Pancreas (tissue), 10 donors: ENCODE measurements around the gene NIPAL3. TPM values are rescaled to one million over a fixed set of nuclear protein-coding genes. Genes with fewer than 3 reads are reported as not detected.

Source experiments
- ATAC-seq, 4 donors: fragments of 200-7000 bp; cut with Tn5 transposase; one replicate each; pipeline versions ENCODE4 v1.8.0 to v1.9.1; 2020; ENCODE audit warnings: mild to moderate bottlenecking in 4 of 4, moderate library complexity in 4 of 4
- DNase-seq, 6 donors: peaks; one replicate each; pipeline ENCODE4 v3.0.0-alpha.2; 2020
- FAIRE-seq: peaks from 2 replicates; lab custom pipeline; 2012; peaks lifted over from hg19 to GRCh38; lab: Jason Lieb, UNC
- H3K27ac ChIP-seq, 4 donors: fragments of 200-600 bp; sonication (generic); 1 replicate in 3 of 4; 2 replicates in 1 of 4; pipeline versions ENCODE4 v1.5.0 to v1.8.0; 2020
- H3K27me3 ChIP-seq, 4 donors: fragments of 200-600 bp; one replicate each; pipeline ENCODE4 v1.8.0; 2021
- H3K36me3 ChIP-seq, 3 donors: fragments of 200-600 bp; sonication (generic) in 1 of 3; one replicate each; pipeline versions ENCODE4 v1.5.0 to v1.8.0; 2020 to 2021
- H3K4me1 ChIP-seq, 3 donors: fragments of 200-600 bp; one replicate each; pipeline ENCODE4 v1.8.0; 2021
- H3K4me3 ChIP-seq, 4 donors: fragments of 200-600 bp; sonication (generic) in 2 of 4; one replicate each; pipeline versions ENCODE4 v1.5.0 to v1.8.0; 2020 to 2021
- H3K9me3 ChIP-seq, 4 donors: fragments of 200-600 bp; one replicate each; pipeline ENCODE4 v1.8.0; 2021
- WGBS, 2 donors: extraction: QIAGEN DNeasy Blood & Tissue Kit; methylation state at CpG; one replicate each; pipeline ENCODE4 v1.1.7; 2013; 5-methylcytosine and 5-hydroxymethylcytosine counted together
- intact Hi-C, 3 donors: fragments of 100-400 bp; cut with DNase I; formaldehyde crosslinking; loops; one replicate each; pipeline versions ENCODE4 v1.11.1 to v1.14.2; 2022
- polyA plus RNA-seq, 2 donors: library from polyadenylated mRNA; stranded (reverse); fragments of 200-250 nt; gene quantifications; one replicate each; pipeline ENCODE4 v1.2.3, GENCODE V29; 2013
- total RNA-seq, 6 donors: library from RNA; stranded (reverse); fragmentation: NEBNext Ultra II Directional in 4 of 6; extraction: Animal tissue kit (Norgen Biotek cat#: 25700) in 4 of 6; gene quantifications; one replicate each; pipeline versions ENCODE4 v1.2.1 to v1.2.4, GENCODE V29; 2021 to 2023
- TF ChIP-seq, protein P1 (sequence below), 4 donors: fragments of 200-600 bp; sonication (generic) in 3 of 4; IDR thresholded peaks; one replicate each; pipeline versions ENCODE4 v1.5.0 to v1.8.0; 2021; ENCODE audit warnings: antibody characterized with exemption in 4 of 4
- donor health status: healthy with polysubstance abuse.
- donor health status: DM: no; HTN: no; CAD: no; lungs with moderate emphysema.
- donor health status: DM: no; HTN: no; CAD: no.
- donor health status: control.
- donor health status: control.
- donor health status: Bipolar disorder and iron deficiency.
- donor health status: DM: yes; HTN: yes; CAD: no.
- donor health status: DM: no; HTN: no; CAD: no.
- donor health status: DM: no; HTN: no; CAD: no.
- donor health status: DM: yes; HTN: yes; CAD: no.

Gene NIPAL3
- total and polyA plus RNA-seq, 8 donors = 7.2 to 25.4 (median 18.5) TPM

DNA sequence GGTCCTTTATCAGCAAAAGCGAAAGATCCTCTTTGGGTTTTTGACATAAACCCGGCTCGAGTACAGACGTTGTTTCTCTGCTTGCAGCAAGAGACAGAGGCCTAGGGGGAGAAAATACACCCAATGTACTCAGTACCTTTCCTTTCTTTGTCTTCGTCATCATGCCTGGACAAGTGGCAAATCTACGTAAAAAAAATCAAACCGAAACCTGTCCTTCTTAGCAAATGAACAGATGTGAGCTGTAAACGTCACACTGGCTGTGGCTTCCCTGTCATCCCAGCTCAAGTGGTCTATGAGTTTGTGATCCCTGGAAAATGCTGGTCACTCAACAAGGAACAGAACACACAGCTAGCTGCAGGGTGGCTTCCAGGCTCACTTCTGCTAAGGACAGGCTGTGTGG lies 41.9 kb upstream of the NIPAL3 start:
- no peak overlapping the region for H3K27ac ChIP-seq
- intact Hi-C loops = no loop called here
- no peak for ATAC-seq

DNA sequence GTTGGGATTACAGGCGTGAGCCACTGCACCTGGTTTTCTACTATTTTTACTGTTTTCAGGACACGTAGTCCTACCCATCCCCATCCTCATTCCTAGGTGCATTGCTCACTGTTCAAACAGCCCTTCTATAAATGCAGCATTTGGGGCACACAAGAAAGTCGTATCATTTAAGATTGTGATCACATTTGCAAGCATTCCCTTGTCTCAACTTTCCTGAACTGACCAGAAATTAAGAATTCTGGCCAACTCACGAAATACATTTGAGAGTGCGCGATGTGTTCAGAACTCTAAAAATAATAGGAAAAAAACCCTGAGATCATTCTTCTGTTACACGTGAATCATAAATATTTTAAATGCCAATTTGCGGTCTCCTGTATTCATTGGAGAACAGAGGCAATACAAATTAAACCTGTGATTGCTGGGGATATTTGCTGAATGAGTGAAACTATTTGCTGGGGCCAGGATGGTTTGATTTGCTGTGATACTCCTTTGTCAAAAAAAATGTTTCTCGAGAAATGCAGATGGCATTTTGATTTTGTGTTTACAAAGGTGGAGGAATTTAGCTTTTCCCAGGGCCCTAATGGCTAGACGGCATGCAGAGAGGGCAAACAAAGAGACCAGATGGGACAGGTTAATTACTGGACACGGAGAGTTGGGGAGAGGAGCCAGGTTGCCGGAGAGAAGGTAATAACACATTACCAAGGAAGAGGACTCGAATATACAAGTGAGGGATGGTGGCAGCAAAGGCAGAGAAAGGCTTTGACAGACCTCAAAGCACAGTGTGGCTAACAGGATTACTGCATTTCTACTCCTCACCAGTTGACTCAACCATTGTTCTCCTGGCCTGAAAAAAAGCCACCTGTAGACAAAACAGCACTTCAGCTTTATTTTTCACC lies 40.5 kb upstream of the NIPAL3 start:
- no peaks in the 10 kb centered on the region for H3K9me3 ChIP-seq
- no peaks in the 10 kb centered on the region for H3K27me3 ChIP-seq
- DNase-seq = no peak
- 76 to 77% methylated on average over 13 of the region's 13 CpGs for WGBS, 2 donors
- H3K4me3 ChIP-seq = no peak overlapping the region
- intact Hi-C loops = no loop called here
- no peak for ATAC-seq
- H3K36me3 ChIP-seq = peaks cover 0 to 14% (median 0%) of the 10 kb centered on the region in 3 donors
- TF ChIP-seq, protein P1, sequence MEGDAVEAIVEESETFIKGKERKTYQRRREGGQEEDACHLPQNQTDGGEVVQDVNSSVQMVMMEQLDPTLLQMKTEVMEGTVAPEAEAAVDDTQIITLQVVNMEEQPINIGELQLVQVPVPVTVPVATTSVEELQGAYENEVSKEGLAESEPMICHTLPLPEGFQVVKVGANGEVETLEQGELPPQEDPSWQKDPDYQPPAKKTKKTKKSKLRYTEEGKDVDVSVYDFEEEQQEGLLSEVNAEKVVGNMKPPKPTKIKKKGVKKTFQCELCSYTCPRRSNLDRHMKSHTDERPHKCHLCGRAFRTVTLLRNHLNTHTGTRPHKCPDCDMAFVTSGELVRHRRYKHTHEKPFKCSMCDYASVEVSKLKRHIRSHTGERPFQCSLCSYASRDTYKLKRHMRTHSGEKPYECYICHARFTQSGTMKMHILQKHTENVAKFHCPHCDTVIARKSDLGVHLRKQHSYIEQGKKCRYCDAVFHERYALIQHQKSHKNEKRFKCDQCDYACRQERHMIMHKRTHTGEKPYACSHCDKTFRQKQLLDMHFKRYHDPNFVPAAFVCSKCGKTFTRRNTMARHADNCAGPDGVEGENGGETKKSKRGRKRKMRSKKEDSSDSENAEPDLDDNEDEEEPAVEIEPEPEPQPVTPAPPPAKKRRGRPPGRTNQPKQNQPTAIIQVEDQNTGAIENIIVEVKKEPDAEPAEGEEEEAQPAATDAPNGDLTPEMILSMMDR (IDR thresholded peaks at IDR 0.05) = no peak
- FAIRE-seq = no peak
- H3K4me1 ChIP-seq = no peaks in the 10 kb centered on the region
- no peak overlapping the region for H3K27ac ChIP-seq

More for the DNA sequence above, 41.9 kb upstream of the NIPAL3 start:
- no peaks in the 10 kb centered on the region for H3K9me3 ChIP-seq
- H3K27me3 ChIP-seq = no peaks in the 10 kb centered on the region
- no peak overlapping the region for H3K4me3 ChIP-seq
- no peaks in the 10 kb centered on the region for H3K4me1 ChIP-seq
- FAIRE-seq (no peak), DNase-seq (no peak)
- WGBS, 2 donors = 88% methylated on average over 8 of the region's 8 CpGs
- TF ChIP-seq, protein P1 (IDR thresholded peaks at IDR 0.05) = no peak
- peaks cover 0 to under 1% (median 0%) of the 10 kb centered on the region in 3 donors for H3K36me3 ChIP-seq

DNA sequence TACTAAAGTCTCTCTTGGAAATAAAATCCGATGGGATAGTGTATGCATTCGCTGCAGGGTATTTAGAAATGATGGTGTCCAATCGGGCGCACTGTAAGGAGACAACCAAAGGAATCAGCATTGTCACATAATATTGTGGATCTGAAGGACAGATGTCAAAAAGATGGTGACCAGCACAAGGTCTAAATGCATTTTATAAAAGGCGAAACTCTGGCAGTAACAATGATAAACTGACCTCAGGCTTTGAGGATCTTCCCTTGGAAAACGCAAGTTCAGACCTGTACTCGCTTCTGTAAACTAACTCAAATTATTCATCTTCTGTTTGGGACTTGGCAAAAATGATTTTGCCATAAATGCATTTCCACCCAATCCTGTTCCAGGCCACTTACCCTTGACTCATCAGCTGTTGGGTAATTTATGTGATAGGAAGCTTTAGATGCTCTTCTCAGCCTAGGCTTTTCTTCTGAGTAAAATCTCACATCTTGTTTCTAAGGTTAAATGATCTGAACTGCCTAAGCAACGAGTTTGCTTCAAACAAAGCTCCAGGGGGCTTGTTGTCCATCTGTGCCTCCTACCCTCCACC lies 35.8 kb upstream of the NIPAL3 start:
- DNase-seq (no peak), FAIRE-seq (no peak), ATAC-seq (no peak)
- TF ChIP-seq, protein P1 (IDR thresholded peaks at IDR 0.05) = no peak
- no peaks in the 10 kb centered on the region for H3K9me3 ChIP-seq
- H3K4me1 ChIP-seq = no peaks in the 10 kb centered on the region
- H3K27me3 ChIP-seq = no peaks in the 10 kb centered on the region
- peaks cover 0 to 14% (median 2%) of the 10 kb centered on the region in 3 donors for H3K36me3 ChIP-seq
- H3K27ac ChIP-seq = no peak overlapping the region
- WGBS, 2 donors = 83 to 88% methylated on average over 8 of the region's 8 CpGs
- H3K4me3 ChIP-seq = no peak overlapping the region
- intact Hi-C loops = loop anchor here in 2 of 3 donors (10.0 kb wide), 2 partner anchors 165 to 315 kb away; no protein-coding TSS in a partner anchor

DNA sequence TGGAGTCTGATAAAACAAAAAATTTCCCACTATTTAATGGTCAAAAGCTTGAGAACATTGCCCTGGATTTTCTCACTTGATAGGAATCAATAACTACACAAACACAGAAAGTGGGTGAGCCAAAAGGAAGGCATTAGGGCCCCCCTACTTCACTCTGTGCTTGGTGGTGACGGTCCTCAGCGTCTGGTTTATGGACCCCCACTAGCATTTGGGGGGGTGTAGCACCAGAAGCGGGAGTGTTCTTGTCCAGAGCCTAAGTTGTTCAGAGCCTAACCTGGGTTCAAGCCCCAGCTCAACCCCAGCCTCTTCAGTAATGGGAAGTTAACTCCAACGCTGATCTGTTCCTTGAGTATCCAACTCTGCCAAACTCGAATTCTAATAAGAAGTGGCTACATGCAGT lies 35.1 kb upstream of the NIPAL3 start:
- H3K4me3 ChIP-seq = no peak overlapping the region
- no peaks in the 10 kb centered on the region for H3K4me1 ChIP-seq
- TF ChIP-seq, protein P1 (IDR thresholded peaks at IDR 0.05) = no peak
- no peaks in the 10 kb centered on the region for H3K27me3 ChIP-seq
- DNase-seq (no peak), ATAC-seq (no peak), FAIRE-seq (no peak)
- peaks cover 0 to 14% (median 2%) of the 10 kb centered on the region in 3 donors for H3K36me3 ChIP-seq
- 85 to 87% methylated on average over 5 of the region's 5 CpGs for WGBS, 2 donors
- no peaks in the 10 kb centered on the region for H3K9me3 ChIP-seq
- intact Hi-C loops = loop anchor here in 2 of 3 donors (10.0 kb wide), 2 partner anchors 166 to 316 kb away; no protein-coding TSS in a partner anchor
- H3K27ac ChIP-seq = no peak overlapping the region
